Adrenal gland (tissue), 12 donors: ENCODE data around the gene RPAP2. TPM values are rescaled to one million over a fixed set of nuclear protein-coding genes. Genes with fewer than 3 reads are reported as not detected.

Source experiments
- DNase-seq, 7 donors: peaks; one replicate each; pipeline ENCODE4 v3.0.0-alpha.2; 2019 to 2020
- H3K27ac ChIP-seq, 5 donors: fragments of 200-600 bp; sonication (generic) in 4 of 5; 1 replicate in 3 of 5; 2 replicates in 2 of 5; pipeline versions ENCODE4 v1.5.1 to v1.8.0; 2016 to 2020; ENCODE audit warnings: mild to moderate bottlenecking in 1 of 5
- H3K27me3 ChIP-seq: fragments of 200-600 bp; 2 replicates; pipeline ENCODE4 v1.8.0; 2021
- H3K36me3 ChIP-seq, 2 donors: fragments of 200-600 bp; replicated peaks in 1 of 2; 1 replicate in 1 of 2; 2 replicates in 1 of 2; pipeline versions ENCODE4 v1.5.1 to v1.8.0; 2018 to 2022
- H3K4me1 ChIP-seq, 2 donors: fragments of 200-600 bp; replicated peaks in 1 of 2; 1 replicate in 1 of 2; 2 replicates in 1 of 2; pipeline versions ENCODE4 v1.5.1 to v1.8.0; 2018 to 2021
- H3K4me3 ChIP-seq, 4 donors: fragments of 200-600 bp; sonication (generic) in 3 of 4; one replicate each; pipeline ENCODE4 v1.5.1; 2016 to 2018
- H3K9me3 ChIP-seq, 3 donors: fragments of 200-600 bp; sonication (generic) in 1 of 3; replicated peaks in 1 of 3; 1 replicate in 2 of 3; 2 replicates in 1 of 3; pipeline versions ENCODE4 v1.5.1 to v1.8.0; 2016 to 2021
- CTCF ChIP-seq, 6 experiments: fragments of 450-650 bp in 4 of 6; fragments of 200-600 bp in 2 of 6; sonication (generic) in 1 of 6; IDR thresholded peaks; 1 replicate in 5 of 6; 2 replicates in 1 of 6; pipeline versions ENCODE4 v1.5.1 to v1.8.0; 2016 to 2021; ENCODE audit warnings: antibody characterized with exemption in 6 of 6, mild to moderate bottlenecking in 2 of 6, moderate library complexity in 1 of 6
- POLR2A ChIP-seq, 2 donors: fragments of 450-650 bp; IDR thresholded peaks; one replicate each; pipeline ENCODE4 v1.6.1; 2017; ENCODE audit warnings: antibody characterized with exemption in 2 of 2, mild to moderate bottlenecking in 2 of 2, moderate library complexity in 1 of 2
- whole genome bisulfite sequencing, 4 donors: extraction: QIAGEN DNeasy Blood & Tissue Kit in 2 of 4; methylation state at CpG; one replicate each; pipeline versions ENCODE4 v1.1.5 to v1.1.7; 2013 to 2017; 5-methylcytosine and 5-hydroxymethylcytosine counted together
- intact Hi-C, 2 donors: fragments of 100-400 bp; cut with DNase I; formaldehyde crosslinking; loops; one replicate each; pipeline versions ENCODE4 v1.14.1 to v1.15.0; 2022 to 2023
- polyA plus RNA-seq, 3 donors: library from polyadenylated mRNA; stranded (reverse); fragments of 200-250 nt in 2 of 3; fragments of 350-450 nt in 1 of 3; fragmentation: Illumina TruSeq in 1 of 3; extraction: RNeasy Lipid Tissue Mini Kit (QIAGEN cat#74804) in 1 of 3; gene quantifications; one replicate each; pipeline ENCODE4 v1.2.3, GENCODE V29; 2013 to 2014
- total RNA-seq, 9 donors: library from RNA; depleted of rRNA in 4 of 9; stranded (reverse); fragments of >200 nt in 4 of 9; fragments of 120-200 nt in 1 of 9; fragmentation: NEBNext Ultra II Directional in 1 of 9; extraction: Animal tissue kit (Norgen Biotek cat#: 25700) in 1 of 9; gene quantifications; one replicate each; pipeline versions ENCODE4 v1.1.0 to v1.2.4, GENCODE V29; 2013 to 2023
- donor health status: healthy with polysubstance abuse.
- donor health status: Bipolar disorder and iron deficiency.
- donor health status: DM: yes; HTN: yes; CAD: no.
- donor health status: DM: no; HTN: no; CAD: no.
- donor health status: DM: no; HTN: no; CAD: no.
- donor health status: DM: yes; HTN: yes; CAD: no.

The RPAP2 gene
- total and polyA plus RNA-seq, 12 donors: 2.3 to 29.0 (median 16.3) TPM

- Histone ChIP-seq H3K27ac (no peak overlapping the region), H3K4me1 (peaks cover 0 to 6% of the 10 kb centered on the region in 2 donors), H3K27me3 (no peaks in the 10 kb centered on the region), H3K4me3 (no peak overlapping the region), H3K9me3 (no peaks in the 10 kb centered on the region), H3K36me3 (no peaks in the 10 kb centered on the region)
- no peak for DNase-seq
- TF ChIP-seq CTCF (IDR thresholded peaks at IDR 0.05) (no peak), POLR2A (IDR thresholded peaks at IDR 0.05) (no peak)
- intact Hi-C loops: no loop called here
- WGBS, 4 donors: 96 to 100% (median 99%) methylated on average over 2 of the region's 2 CpGs
Observed at GRCh38 chr1:92366040-92366395, 67.2 kb downstream of the RPAP2 start.

DNA sequence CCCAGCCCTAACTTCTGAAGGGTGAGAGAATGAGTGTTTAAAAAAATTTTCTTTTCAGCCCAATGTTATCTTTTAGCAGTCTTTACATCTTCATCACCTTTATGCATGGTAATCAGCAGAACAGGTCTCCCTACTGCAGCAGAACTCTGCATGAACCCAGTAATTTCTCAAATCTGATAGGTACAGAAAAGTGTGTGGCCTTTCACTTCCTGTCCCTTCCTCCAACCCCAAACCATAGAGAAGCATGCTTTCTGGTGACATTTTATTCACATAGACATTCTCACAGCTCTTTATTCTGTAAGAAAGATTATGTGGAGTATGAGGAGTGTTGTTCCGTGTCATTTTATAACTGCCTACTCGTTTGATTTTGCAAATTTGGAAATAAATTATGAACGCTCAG, 68.6 kb downstream of the RPAP2 start:
- no peak for DNase-seq

DNA sequence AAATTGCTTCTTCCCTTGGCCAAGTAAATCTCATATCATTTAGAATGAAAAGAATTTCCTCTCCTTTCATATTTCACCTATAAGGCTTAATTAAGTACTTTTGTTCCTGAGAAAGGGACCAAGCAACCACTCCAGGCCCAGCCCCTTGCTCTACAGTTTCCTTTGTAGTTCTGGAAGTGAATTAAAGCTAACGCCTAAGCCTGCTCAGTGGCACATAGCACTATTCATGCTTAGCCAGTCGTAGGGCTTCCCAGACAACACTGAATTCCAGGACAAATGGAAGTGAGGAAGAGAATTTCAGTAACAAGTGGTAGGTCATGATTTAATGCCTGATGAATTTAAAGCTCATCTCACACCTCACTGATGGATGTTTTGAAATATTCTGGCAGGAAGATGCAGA, 73.3 kb downstream of the RPAP2 start:
- WGBS, 4 donors: 88 to 93% (median 91%) methylated on average over 2 of the region's 2 CpGs
- no peak for TF ChIP-seq CTCF (IDR thresholded peaks at IDR 0.05)
- no peak for TF ChIP-seq POLR2A (IDR thresholded peaks at IDR 0.05)
- H3K4me1 ChIP-seq: no peaks in the 10 kb centered on the region
- no peak for DNase-seq
- no peak overlapping the region for H3K27ac ChIP-seq
- intact Hi-C loops: no loop called here
- no peak overlapping the region for H3K4me3 ChIP-seq
- H3K36me3 ChIP-seq: no peaks in the 10 kb centered on the region
- no peaks in the 10 kb centered on the region for H3K27me3 ChIP-seq
- H3K9me3 ChIP-seq: no peaks in the 10 kb centered on the region

More for the DNA sequence above, 68.6 kb downstream of the RPAP2 start:
- WGBS, 4 donors: 83 to 95% (median 91%) methylated on average over 3 of the region's 3 CpGs
- TF ChIP-seq CTCF (IDR thresholded peaks at IDR 0.05) (no peak), POLR2A (IDR thresholded peaks at IDR 0.05) (no peak)
- Histone ChIP-seq H3K27ac (no peak overlapping the region), H3K4me1 (no peaks in the 10 kb centered on the region), H3K27me3 (no peaks in the 10 kb centered on the region), H3K36me3 (no peaks in the 10 kb centered on the region), H3K9me3 (no peaks in the 10 kb centered on the region), H3K4me3 (no peak overlapping the region)
- intact Hi-C loops: no loop called here

GRCh38 chr1:92374223-92374622, 75.4 kb downstream of the RPAP2 start:
- no peak for DNase-seq
- Histone ChIP-seq H3K4me3 (no peak overlapping the region), H3K27ac (no peak overlapping the region), H3K9me3 (no peaks in the 10 kb centered on the region), H3K27me3 (no peaks in the 10 kb centered on the region), H3K36me3 (no peaks in the 10 kb centered on the region), H3K4me1 (no peaks in the 10 kb centered on the region)
- WGBS, 4 donors: 80 to 94% (median 90%) methylated on average over 2 of the region's 2 CpGs
- intact Hi-C loops: no loop called here
- no peak for TF ChIP-seq POLR2A (IDR thresholded peaks at IDR 0.05)
- no peak for TF ChIP-seq CTCF (IDR thresholded peaks at IDR 0.05)
